Vagina (tissue), 2 donors: Measurements from ENCODE around the gene PPRC1. TPM values are rescaled to one million over a fixed set of nuclear protein-coding genes. Genes with fewer than 3 reads are reported as not detected.

Experiments used
- DNase-seq, 2 donors: peaks; one replicate each; pipeline ENCODE4 v3.0.0-alpha.2; 2017; ENCODE audit errors: extremely low spot score in 2 of 2
- H3K27ac ChIP-seq: fragments of 200-600 bp; sonication (generic); one replicate; pipeline ENCODE4 v1.5.1; 2019
- H3K27me3 ChIP-seq: fragments of 200-600 bp; sonication (generic); one replicate; pipeline ENCODE4 v1.5.1; 2019
- H3K36me3 ChIP-seq, 2 donors: fragments of 200-600 bp; sonication (generic); one replicate each; pipeline ENCODE4 v1.5.1; 2017 to 2019
- H3K4me1 ChIP-seq: fragments of 200-600 bp; sonication (generic); one replicate; pipeline ENCODE4 v1.5.1; 2019
- H3K4me3 ChIP-seq, 2 donors: fragments of 200-600 bp; sonication (generic); 1 replicate in 1 of 2; 2 replicates in 1 of 2; pipeline ENCODE4 v1.5.1; 2016 to 2019
- H3K9me3 ChIP-seq: fragments of 200-600 bp; sonication (generic); one replicate; pipeline ENCODE4 v1.5.1; 2019
- POLR2A ChIP-seq, 2 donors: fragments of 450-650 bp; IDR thresholded peaks; one replicate each; pipeline ENCODE4 v1.6.1; 2017; ENCODE audit warnings: antibody characterized with exemption in 2 of 2, mild to moderate bottlenecking in 2 of 2, moderate library complexity in 2 of 2
- intact Hi-C: fragments of 100-400 bp; cut with DNase I; formaldehyde crosslinking; loops from one replicate; pipeline ENCODE4 v1.15.1; 2023
- small RNA-seq: library from RNA; depleted of rRNA; stranded (forward); fragments of <200 nt; gene quantifications from one replicate; pipeline ENCODE3, GENCODE V24; 2016
- total RNA-seq: library from RNA; depleted of rRNA; stranded (reverse); fragments of >200 nt; gene quantifications from one replicate; pipeline ENCODE4 v1.2.3, GENCODE V29; 2016

Gene PPRC1
- total RNA-seq, 1 donor from 2014 or later = 29.5 TPM

DNA sequence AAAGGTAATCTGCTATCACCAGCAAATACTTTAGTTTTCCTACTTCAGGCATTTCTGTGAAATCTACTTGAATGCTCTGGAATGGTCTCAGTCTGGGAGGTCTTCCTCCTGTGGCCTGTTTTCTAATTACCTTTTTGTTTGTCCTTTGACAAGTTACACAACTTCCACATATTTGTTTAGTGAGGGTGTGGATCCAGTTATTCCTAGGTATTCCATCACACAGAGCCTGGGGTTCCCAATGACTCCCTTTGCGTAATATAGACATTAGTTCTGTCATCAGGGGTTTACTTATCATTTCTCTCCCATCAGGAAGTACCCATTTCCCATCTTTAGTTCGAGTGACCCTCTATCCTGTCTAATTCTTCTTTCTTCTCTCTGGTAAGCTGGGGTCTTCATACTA lies 65.2 kb downstream of the PPRC1 start:
- Histone ChIP-seq H3K27me3 (no peaks in the 10 kb centered on the region), H3K4me3 (no peak overlapping the region), H3K27ac (no peak overlapping the region), H3K9me3 (no peaks in the 10 kb centered on the region), H3K36me3 (no peaks in the 10 kb centered on the region), H3K4me1 (no peaks in the 10 kb centered on the region)
- DNase-seq = no peak
- TF ChIP-seq POLR2A (IDR thresholded peaks at IDR 0.05) = no peak
- intact Hi-C loops = no loop called here

Small RNA genes lying within 50 kb of the gene (small RNA-seq; reads per million reads assigned to genes)
- gene AL500527.1 = not detected
- not detected for gene AL500527.2

Other genes starting within 250 kb of the PPRC1 start
- 26.5 TPM for gene ARMH3, start 76.9 kb upstream of the PPRC1 start, total RNA-seq
- gene HPS6, start 67.7 kb upstream of the PPRC1 start, total RNA-seq = 29.7 TPM
- 62.6 TPM for gene LDB1, start 12.7 kb upstream of the PPRC1 start, total RNA-seq
- gene NOLC1, start 19.3 kb downstream of the PPRC1 start, total RNA-seq = 61.9 TPM
- not detected for gene ELOVL3, start 93.3 kb downstream of the PPRC1 start, total RNA-seq
- not detected for gene PITX3, start 108.5 kb downstream of the PPRC1 start, total RNA-seq
- 48.9 TPM for gene GBF1, start 112.5 kb downstream of the PPRC1 start, total RNA-seq